Endodermal cell (in vitro differentiated cells): ENCODE data around the gene PLAC1. TPM values are rescaled to one million over a fixed set of nuclear protein-coding genes. Genes with fewer than 3 reads are reported as not detected.

ENCODE experiments used
- DNase-seq: peaks from one replicate; pipeline ENCODE4 v3.0.0-alpha.2; 2017
- H3K27ac ChIP-seq: 2 replicates; pipeline ENCODE4 v1.5.1; 2013; ENCODE audit warnings: mild to moderate bottlenecking, low read depth, low read length, moderate library complexity
- H3K27me3 ChIP-seq: 2 replicates; pipeline ENCODE4 v1.6.1; 2013; ENCODE audit warnings: mild to moderate bottlenecking, low read length, moderate library complexity; ENCODE audit not compliant: insufficient read depth, control insufficient read depth, poor library complexity, severe bottlenecking
- H3K36me3 ChIP-seq: 2 replicates; pipeline ENCODE4 v1.7.0; 2013; ENCODE audit warnings: mild to moderate bottlenecking, low read length, moderate library complexity; ENCODE audit not compliant: control insufficient read depth, insufficient read depth
- H3K4me1 ChIP-seq: one replicate; pipeline ENCODE4 v1.7.0; 2013; ENCODE audit warnings: low read length; ENCODE audit not compliant: control insufficient read depth, insufficient read depth
- H3K4me3 ChIP-seq: 2 replicates; pipeline ENCODE4 v1.5.1; 2013; ENCODE audit warnings: mild to moderate bottlenecking, low read length, moderate library complexity
- H3K9ac ChIP-seq: 2 replicates; pipeline ENCODE4 v1.6.1; 2013; ENCODE audit warnings: mild to moderate bottlenecking, low read length, moderate library complexity; ENCODE audit not compliant: poor library complexity, severe bottlenecking; ENCODE audit errors: extremely low read depth
- H3K9me3 ChIP-seq: 2 replicates; pipeline ENCODE4 v1.6.1; 2013; ENCODE audit warnings: mild to moderate bottlenecking, low read length, moderate library complexity; ENCODE audit not compliant: control insufficient read depth
- H3K27ac Mint-ChIP-seq: 2 replicates; pipeline ENCODE4 v1.8.0; 2020; ENCODE audit warnings: mixed read lengths
- H3K27me3 Mint-ChIP-seq: 2 replicates; pipeline ENCODE4 v1.8.0; 2021; ENCODE audit warnings: mild to moderate bottlenecking, mixed read lengths; ENCODE audit not compliant: insufficient read depth
- H3K36me3 Mint-ChIP-seq: 2 replicates; pipeline ENCODE4 v1.8.0; 2020; ENCODE audit warnings: low read depth, mixed read lengths
- H3K4me1 Mint-ChIP-seq: 2 replicates; pipeline ENCODE4 v1.8.0; 2020; ENCODE audit warnings: mixed read lengths
- H3K4me3 Mint-ChIP-seq: 2 replicates; pipeline ENCODE4 v1.8.0; 2020; ENCODE audit warnings: mild to moderate bottlenecking, moderate library complexity, mixed read lengths
- H3K9me3 Mint-ChIP-seq: 2 replicates; pipeline ENCODE4 v1.8.0; 2020; ENCODE audit warnings: mild to moderate bottlenecking, mixed read lengths
- CTCF ChIP-seq: fragments of 200-600 bp; sonication (generic); conservative IDR thresholded peaks from 2 replicates; pipeline ENCODE4 v1.5.0; 2021; ENCODE audit warnings: antibody characterized with exemption, mild to moderate bottlenecking
- WGBS, 2 experiments: methylation state at CpG; one replicate each; pipeline versions ENCODE4 v1.1.5 to v1.1.7; 2013; ENCODE audit warnings: missing lambda C conversion rate in 2 of 2, mixed read lengths in 1 of 2; ENCODE audit not compliant: insufficient coverage in 1 of 2, insufficient read length in 1 of 2; 5-methylcytosine and 5-hydroxymethylcytosine counted together
- total RNA-seq, 2 donors: library from RNA; stranded (reverse); fragmentation: NEBNext Ultra II Directional in 1 of 2; extraction: Animal tissue kit (Norgen Biotek cat#: 25700) in 1 of 2; gene quantifications; 2 replicates in 1 of 2; 3 replicates in 1 of 2; pipeline ENCODE4 v1.2.1, GENCODE V29; 2021

PLAC1 gene
- total RNA-seq, 2 donors from 2014 or later = not detected

DNA sequence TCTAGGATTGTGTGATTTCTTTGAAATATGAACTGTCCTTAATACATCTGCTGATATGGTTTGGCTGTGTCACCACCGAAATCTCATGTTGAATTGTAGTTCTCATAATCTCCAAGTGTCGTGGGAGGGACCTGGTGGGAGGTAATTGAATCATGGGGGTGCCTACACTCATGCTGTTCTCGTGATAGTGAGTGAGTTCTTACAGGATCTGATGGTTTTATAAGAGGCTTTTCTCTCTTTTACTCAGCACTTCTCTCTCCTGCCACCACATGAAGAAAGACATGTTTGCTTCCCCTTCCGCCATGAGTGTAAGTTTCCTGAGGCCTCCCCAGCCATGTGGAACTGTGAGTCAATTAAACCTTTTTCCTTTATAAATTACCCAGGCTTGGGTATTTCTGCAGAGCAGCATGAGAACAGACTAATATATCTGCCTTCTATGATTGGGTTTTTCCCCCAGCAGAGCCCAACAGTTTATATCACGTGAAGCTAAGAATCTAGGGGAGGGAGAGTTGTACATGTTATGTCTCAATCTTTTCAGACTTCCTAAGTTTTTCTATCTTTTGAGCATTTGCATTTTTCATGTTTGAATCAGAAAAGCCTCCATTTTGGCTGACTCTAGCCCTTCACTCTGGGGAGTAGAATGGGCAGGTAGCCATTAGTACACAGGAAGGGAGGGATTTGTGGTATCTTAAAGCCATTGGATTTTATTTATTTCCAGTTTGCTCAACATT, 58.9 kb downstream of the PLAC1 start:
- Histone ChIP-seq H3K4me1 (no peaks in the 10 kb centered on the region), H3K27ac (no peak overlapping the region)
- no peak for TF ChIP-seq CTCF

DNA sequence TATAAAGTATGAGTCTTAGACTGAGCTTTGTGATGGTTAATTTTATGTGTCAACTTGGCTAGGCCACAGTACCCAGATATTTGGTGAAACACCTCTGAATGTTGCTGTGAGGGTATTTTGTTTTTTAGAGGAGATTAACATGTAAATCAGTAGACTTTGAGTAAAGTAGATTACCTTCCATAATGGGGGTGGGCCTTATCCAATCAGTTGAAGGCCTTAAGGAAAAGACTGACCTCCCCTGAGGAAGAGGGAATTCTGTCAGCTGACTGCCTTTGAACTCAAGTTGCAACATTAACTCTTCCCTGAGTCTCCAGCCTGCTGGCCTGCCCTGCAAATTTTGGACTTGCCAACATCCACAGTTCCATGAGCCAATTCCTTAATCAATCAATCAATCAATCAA, 66.0 kb downstream of the PLAC1 start:
- H3K27me3 ChIP-seq = no peaks in the 10 kb centered on the region
- Mint-ChIP-seq H3K36me3 (no peaks in the 10 kb centered on the region), H3K4me1 (no peaks in the 10 kb centered on the region), H3K9me3 (peaks cover 50% of the 10 kb centered on the region), H3K27me3 (no peaks in the 10 kb centered on the region), H3K4me3 (no peak overlapping the region), H3K27ac (no peak overlapping the region)
- no peak for DNase-seq
- H3K4me3 ChIP-seq = no peak overlapping the region
- no peak overlapping the region for H3K9ac ChIP-seq
- TF ChIP-seq CTCF = no peak
- H3K4me1 ChIP-seq = no peaks in the 10 kb centered on the region
- no peaks in the 10 kb centered on the region for H3K9me3 ChIP-seq
- H3K36me3 ChIP-seq = no peaks in the 10 kb centered on the region
- no peak overlapping the region for H3K27ac ChIP-seq

More for the DNA sequence above, 58.9 kb downstream of the PLAC1 start:
- no peak overlapping the region for H3K4me3 ChIP-seq
- 72% methylated on average over 5 of the region's 5 CpGs; no CpG with 5 or more reads in 1 of the 2 experiments for WGBS, 2 experiments
- H3K9me3 ChIP-seq = peaks cover 4% of the 10 kb centered on the region
- DNase-seq = no peak
- Mint-ChIP-seq H3K9me3 (peaks cover 42% of the 10 kb centered on the region), H3K36me3 (no peaks in the 10 kb centered on the region), H3K27me3 (no peaks in the 10 kb centered on the region), H3K4me3 (no peak overlapping the region), H3K27ac (no peak overlapping the region), H3K4me1 (peaks cover 11% of the 10 kb centered on the region)
- H3K27me3 ChIP-seq = no peaks in the 10 kb centered on the region
- H3K9ac ChIP-seq = no peak overlapping the region
- no peaks in the 10 kb centered on the region for H3K36me3 ChIP-seq

DNA sequence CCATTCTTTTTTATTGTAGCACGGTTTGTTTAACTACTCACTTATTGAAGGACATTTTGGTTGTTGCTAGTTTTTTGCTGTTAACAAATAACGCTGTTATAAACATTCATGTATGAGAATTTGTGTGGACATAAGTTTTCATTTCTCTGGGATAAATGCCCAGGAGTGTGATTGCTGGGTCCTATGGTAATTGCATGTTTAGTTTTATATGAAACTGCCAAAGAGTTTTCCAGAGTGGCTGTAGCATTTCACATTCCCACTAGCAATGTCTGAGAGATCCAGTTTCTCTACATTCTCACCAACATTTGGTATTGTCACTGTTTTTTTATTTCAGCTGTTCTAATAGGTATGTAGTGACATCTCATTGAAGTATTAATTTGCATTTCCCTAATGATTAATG, 66.8 kb downstream of the PLAC1 start:
- H3K36me3 Mint-ChIP-seq = no peaks in the 10 kb centered on the region
- H3K4me3 ChIP-seq = no peak overlapping the region
- 90% methylated on average over 2 of the region's 2 CpGs; no CpG with 5 or more reads in 1 of the 2 experiments for WGBS, 2 experiments

More for the DNA sequence above, 66.8 kb downstream of the PLAC1 start:
- Mint-ChIP-seq H3K27ac (no peak overlapping the region), H3K4me3 (no peak overlapping the region), H3K27me3 (no peaks in the 10 kb centered on the region), H3K4me1 (no peaks in the 10 kb centered on the region), H3K9me3 (peaks cover 48% of the 10 kb centered on the region)
- no peak for TF ChIP-seq CTCF
- Histone ChIP-seq H3K4me1 (no peaks in the 10 kb centered on the region), H3K27me3 (no peaks in the 10 kb centered on the region), H3K36me3 (no peaks in the 10 kb centered on the region), H3K9me3 (no peaks in the 10 kb centered on the region), H3K27ac (no peak overlapping the region), H3K9ac (no peak overlapping the region)
- no peak for DNase-seq
